Measurements from ENCODE around the gene LARP7.

- no peak for TF ChIP-seq EZH2 (IDR thresholded peaks at IDR 0.05; ENCODE audit: borderline replicate concordance, low read length)
- TF ChIP-seq, protein P1, sequence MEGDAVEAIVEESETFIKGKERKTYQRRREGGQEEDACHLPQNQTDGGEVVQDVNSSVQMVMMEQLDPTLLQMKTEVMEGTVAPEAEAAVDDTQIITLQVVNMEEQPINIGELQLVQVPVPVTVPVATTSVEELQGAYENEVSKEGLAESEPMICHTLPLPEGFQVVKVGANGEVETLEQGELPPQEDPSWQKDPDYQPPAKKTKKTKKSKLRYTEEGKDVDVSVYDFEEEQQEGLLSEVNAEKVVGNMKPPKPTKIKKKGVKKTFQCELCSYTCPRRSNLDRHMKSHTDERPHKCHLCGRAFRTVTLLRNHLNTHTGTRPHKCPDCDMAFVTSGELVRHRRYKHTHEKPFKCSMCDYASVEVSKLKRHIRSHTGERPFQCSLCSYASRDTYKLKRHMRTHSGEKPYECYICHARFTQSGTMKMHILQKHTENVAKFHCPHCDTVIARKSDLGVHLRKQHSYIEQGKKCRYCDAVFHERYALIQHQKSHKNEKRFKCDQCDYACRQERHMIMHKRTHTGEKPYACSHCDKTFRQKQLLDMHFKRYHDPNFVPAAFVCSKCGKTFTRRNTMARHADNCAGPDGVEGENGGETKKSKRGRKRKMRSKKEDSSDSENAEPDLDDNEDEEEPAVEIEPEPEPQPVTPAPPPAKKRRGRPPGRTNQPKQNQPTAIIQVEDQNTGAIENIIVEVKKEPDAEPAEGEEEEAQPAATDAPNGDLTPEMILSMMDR (IDR thresholded peaks at IDR 0.05; ENCODE audit: low read length): no peak
Observed at GRCh38 chr4:112651641-112652040, 14.7 kb downstream of the LARP7 start.

All from OCI-LY1 (cell line).